SK-N-DZ (cell line): ENCODE measurements around the gene ZNF226.
"Not testable (repeated sequence)": the region's sequence is repeated elsewhere in the genome, so short reads cannot be mapped to it uniquely, and the experiment has no call there.

Experiments used
- DNase-seq: peaks from one replicate; pipeline ENCODE4 v3.0.0-alpha.2; 2015; ENCODE audit warnings: low spot score

ZNF226 gene

GRCh38 chr19:44212250-44212865 is 47.5 kb downstream of the ZNF226 start, which contains the start of gene ZNF227:
ZNF227 (plus strand) TSS chr19:44212532; CDS start chr19:44217793, 5,261 bp downstream.
- peak; percentile 93 for DNase-seq

GRCh38 chr19:44212866-44213346 is 48.0 kb downstream of the ZNF226 start:
- peak; percentile 7 for DNase-seq

- not testable (repeated sequence) for DNase-seq
Measured at GRCh38 chr19:44219926-44220325, 55.0 kb downstream of the ZNF226 start.

GRCh38 chr19:44220761-44221160 is 55.9 kb downstream of the ZNF226 start:
- DNase-seq, result not testable (repeated sequence)

GRCh38 chr19:44221291-44221690 is 56.4 kb downstream of the ZNF226 start:
- DNase-seq, result not testable (repeated sequence)
